GM23248 (cell line): ENCODE measurements around the gene RAD51B. TPM values are rescaled to one million over a fixed set of nuclear protein-coding genes. Genes with fewer than 3 reads are reported as not detected.
A peak's percentile ranks its signal among the peaks of the same experiment; 100 is the strongest.

ENCODE experiments used
- DNase-seq: peaks from one replicate; pipeline ENCODE4 v3.0.0-alpha.2; 2015
- H2AFZ ChIP-seq: fragments of 200-600 bp; sonication (generic); 2 replicates; pipeline ENCODE4 v1.6.1; 2016; ENCODE audit warnings: antibody characterized with exemption
- H3F3A ChIP-seq: fragments of 200-600 bp; sonication (generic); 2 replicates; pipeline ENCODE4 v1.6.1; 2016; ENCODE audit warnings: mild to moderate bottlenecking, antibody characterized with exemption, mixed run types; ENCODE audit not compliant: insufficient read depth
- H3K27ac ChIP-seq: fragments of 200-600 bp; sonication (generic); 2 replicates; pipeline ENCODE4 v1.5.1; 2016; ENCODE audit warnings: mild to moderate bottlenecking
- H3K27me3 ChIP-seq: fragments of 200-600 bp; sonication (generic); replicated peaks from 2 replicates; pipeline ENCODE4 v1.6.1; 2016; ENCODE audit warnings: mild to moderate bottlenecking; ENCODE audit not compliant: insufficient read depth
- H3K36me3 ChIP-seq: fragments of 200-600 bp; sonication (generic); 2 replicates; pipeline ENCODE4 v1.6.1; 2016; ENCODE audit warnings: low read depth, mild to moderate bottlenecking
- H3K4me1 ChIP-seq: fragments of 200-600 bp; sonication (generic); 2 replicates; pipeline ENCODE4 v1.6.1; 2016; ENCODE audit warnings: mild to moderate bottlenecking; ENCODE audit not compliant: insufficient read depth
- H3K4me2 ChIP-seq: fragments of 200-600 bp; sonication (generic); one replicate; pipeline ENCODE4 v1.6.1; 2016; ENCODE audit warnings: mild to moderate bottlenecking; ENCODE audit not compliant: unreplicated experiment
- H3K4me3 ChIP-seq: fragments of 200-600 bp; sonication (generic); 2 replicates; pipeline ENCODE4 v1.5.1; 2016; ENCODE audit warnings: mild to moderate bottlenecking
- H3K79me2 ChIP-seq: fragments of 200-600 bp; sonication (generic); 2 replicates; pipeline ENCODE4 v1.6.1; 2016; ENCODE audit warnings: mild to moderate bottlenecking; ENCODE audit not compliant: insufficient read depth
- H3K9ac ChIP-seq: fragments of 200-600 bp; sonication (generic); 2 replicates; pipeline ENCODE4 v1.6.1; 2016; ENCODE audit warnings: mild to moderate bottlenecking
- H3K9me2 ChIP-seq: fragments of 200-600 bp; sonication (generic); 2 replicates; pipeline ENCODE4 v1.6.1; 2016; ENCODE audit warnings: mixed run types, mild to moderate bottlenecking, moderate library complexity; ENCODE audit not compliant: insufficient read depth
- H3K9me3 ChIP-seq: fragments of 200-600 bp; sonication (generic); one replicate; pipeline ENCODE4 v1.6.1; 2017; ENCODE audit warnings: low read depth
- H4K20me1 ChIP-seq: fragments of 200-600 bp; sonication (generic); 2 replicates; pipeline ENCODE4 v1.6.0; 2016; ENCODE audit not compliant: insufficient read depth
- EZH2 ChIP-seq: fragments of 200-600 bp; sonication (generic); IDR thresholded peaks from 2 replicates; pipeline ENCODE4 v1.6.1; 2018; ENCODE audit warnings: antibody characterized with exemption, mild to moderate bottlenecking; ENCODE audit not compliant: insufficient read depth, poor library complexity, severe bottlenecking
- EZH2phosphoT487 ChIP-seq: fragments of 200-600 bp; sonication (generic); IDR thresholded peaks from 2 replicates; pipeline ENCODE4 v1.6.1; 2018; ENCODE audit warnings: antibody characterized with exemption, moderate library complexity, mild to moderate bottlenecking, low read depth; ENCODE audit not compliant: insufficient read depth
- WGBS, 2 experiments: methylation state at CpG; one replicate each; pipeline ENCODE4 v1.1.6; 2015 to 2017; ENCODE audit warnings: low lambda C conversion rate in 2 of 2, low coverage in 1 of 2; ENCODE audit errors: missing lambda C conversion rate in 2 of 2; 5-methylcytosine and 5-hydroxymethylcytosine counted together
- in situ Hi-C: fragments of 300-500 bp; cut with MboI; formaldehyde crosslinking; loops from 2 replicates; pipeline ENCODE4 v1.15.0; 2020
- polyA plus RNA-seq: library from polyadenylated mRNA; unstranded; fragments of >200 nt; fragmentation: Nextera tagmentation; extraction: Ambion mirVana; gene quantifications from 2 replicates; pipeline ENCODE4 v1.2.1, GENCODE V29; 2016
- total RNA-seq: library from RNA; depleted of rRNA; stranded (reverse); fragments of >200 nt; shearing (Covaris generic); gene quantifications from 2 replicates; pipeline ENCODE4 v1.2.3, GENCODE V29; 2014

Gene RAD51B
- total and polyA plus RNA-seq, 2 experiments from 2014 or later, result 4.0 to 8.8 TPM

- TF ChIP-seq EZH2phosphoT487, result no peak
- H2AFZ ChIP-seq, result no peak overlapping the region
- no peaks in the 10 kb centered on the region for H3K27me3 ChIP-seq
- no peak for DNase-seq
- no peak overlapping the region for H3K27ac ChIP-seq
- H4K20me1 ChIP-seq, result no peaks in the 10 kb centered on the region
- no peaks in the 10 kb centered on the region for H3K9me3 ChIP-seq
- no peaks in the 10 kb centered on the region for H3K36me3 ChIP-seq
- no peaks in the 10 kb centered on the region for H3K79me2 ChIP-seq
- 95% methylated on average over 4 of the region's 4 CpGs for WGBS, 2 experiments
- in situ Hi-C loops, result no loop called here
- H3F3A ChIP-seq, result peaks cover 8% of the 10 kb centered on the region; the same call in 1 of the 2 replicates
- H3K4me1 ChIP-seq, result peaks cover 14% of the 10 kb centered on the region
- H3K4me3 ChIP-seq, result no peak overlapping the region
- no peaks in the 10 kb centered on the region for H3K9me2 ChIP-seq
- H3K4me2 ChIP-seq, result no peak overlapping the region
- H3K9ac ChIP-seq, result no peak overlapping the region
Observed at GRCh38 chr14:68281497-68281896, 461.9 kb downstream of the RAD51B start.

DNA sequence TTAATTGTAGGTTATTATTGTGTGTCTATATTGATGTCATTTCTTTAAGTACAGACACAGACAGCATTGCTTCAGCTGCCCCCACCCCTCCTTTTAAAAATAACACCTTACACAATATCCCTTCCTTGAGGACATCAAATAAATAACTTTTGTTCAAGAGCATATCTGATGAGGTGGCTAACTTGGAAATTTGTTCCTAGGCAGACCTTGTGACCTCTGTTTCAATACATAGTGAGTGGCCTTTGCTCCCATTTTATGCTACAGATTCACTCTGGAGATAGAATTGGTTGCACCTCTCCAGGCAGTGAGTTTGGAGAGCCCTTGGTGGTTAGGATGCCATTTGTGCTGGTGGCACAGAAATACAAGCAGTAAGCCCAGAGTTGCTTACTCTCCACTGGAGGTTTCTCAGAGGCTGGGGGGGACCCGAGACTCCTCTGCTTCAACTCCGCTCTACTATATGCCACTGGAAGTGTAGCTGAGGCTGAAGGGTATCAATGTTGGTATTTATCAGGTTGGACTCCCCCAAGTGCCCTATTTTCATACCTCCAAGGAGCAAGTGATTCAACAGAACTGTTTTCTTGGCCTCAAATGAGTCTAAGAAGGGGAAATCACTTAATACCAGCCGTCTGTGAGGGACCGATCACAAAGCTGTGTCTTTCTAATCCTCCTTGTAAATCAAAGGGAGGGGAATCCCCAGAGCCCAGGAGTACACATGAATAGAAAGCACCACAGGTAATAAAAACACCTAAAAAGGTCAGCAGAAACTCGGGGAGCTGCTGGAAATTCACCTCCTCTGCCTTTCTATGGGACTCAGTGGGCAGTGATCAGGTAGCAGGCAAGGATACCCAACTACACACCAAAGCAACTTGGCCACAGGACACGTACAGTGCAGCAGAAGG is 463.1 kb downstream of the RAD51B start:
- Histone ChIP-seq H3K36me3 (no peaks in the 10 kb centered on the region), H3K9ac (no peak overlapping the region), H3K9me2 (no peaks in the 10 kb centered on the region), H3K4me1 (peaks cover 20% of the 10 kb centered on the region), H4K20me1 (no peaks in the 10 kb centered on the region), H3F3A (peaks cover 8% of the 10 kb centered on the region; the same call in 1 of the 2 replicates), H3K9me3 (no peaks in the 10 kb centered on the region), H3K27ac (no peak overlapping the region), H3K79me2 (no peaks in the 10 kb centered on the region), H3K4me3 (no peak overlapping the region), H3K27me3 (no peaks in the 10 kb centered on the region), H3K4me2 (no peak overlapping the region), H2AFZ (no peak overlapping the region)
- TF ChIP-seq EZH2phosphoT487, result no peak
- no peak for TF ChIP-seq EZH2
- DNase-seq, result no peak
- in situ Hi-C loops, result no loop called here
- 80 to 87% methylated on average over 6 of the region's 6 CpGs for WGBS, 2 experiments

DNA sequence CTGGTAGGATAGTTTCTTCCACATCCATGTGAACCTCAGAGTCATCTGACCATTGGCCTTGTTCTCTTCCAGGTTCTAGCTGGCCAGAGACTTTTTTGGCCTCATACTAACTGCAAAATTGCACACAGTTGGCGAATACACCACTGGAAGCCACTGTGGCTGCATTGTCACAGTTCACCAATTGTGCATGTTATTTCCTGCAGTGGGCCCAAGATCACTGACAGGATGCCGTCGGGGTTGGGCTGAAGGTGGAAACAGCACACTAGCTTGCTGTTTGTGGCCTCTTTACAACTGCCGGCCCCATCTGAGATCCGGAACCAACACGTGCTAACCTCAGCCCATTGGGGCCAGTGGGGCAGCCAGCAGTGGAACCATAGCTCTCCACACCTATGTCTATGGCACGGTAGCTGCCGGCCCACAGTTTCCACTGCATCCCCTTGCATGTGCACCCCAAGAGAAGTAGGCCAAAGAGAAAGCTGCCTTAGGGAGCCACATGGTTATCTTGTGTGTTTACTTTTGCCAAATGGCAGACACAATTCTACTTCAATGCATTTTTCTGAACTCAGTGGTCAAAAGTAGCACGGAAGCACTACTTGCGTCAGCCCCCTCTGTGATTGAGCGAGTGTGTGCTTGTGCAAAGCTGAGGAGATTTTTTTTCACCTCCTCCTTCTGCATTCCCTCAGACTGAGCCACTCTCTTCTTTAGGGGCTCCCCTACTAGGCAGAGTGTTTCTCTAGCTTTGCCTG is 464.0 kb downstream of the RAD51B start:
- H3K4me2 ChIP-seq, result no peak overlapping the region
- H4K20me1 ChIP-seq, result no peaks in the 10 kb centered on the region
- H3F3A ChIP-seq, result peaks cover 8% of the 10 kb centered on the region; the same call in 1 of the 2 replicates
- TF ChIP-seq EZH2phosphoT487 (no peak), EZH2 (no peak)
- DNase-seq, result no peak
- no peaks in the 10 kb centered on the region for H3K9me3 ChIP-seq
- in situ Hi-C loops, result no loop called here
- no peaks in the 10 kb centered on the region for H3K9me2 ChIP-seq
- H3K27ac ChIP-seq, result no peak overlapping the region
- no peak overlapping the region for H2AFZ ChIP-seq
- H3K36me3 ChIP-seq, result no peaks in the 10 kb centered on the region
- WGBS, 2 experiments, result 71 to 75% methylated on average over 11 of the region's 11 CpGs
- no peaks in the 10 kb centered on the region for H3K27me3 ChIP-seq
- H3K9ac ChIP-seq, result no peak overlapping the region
- no peaks in the 10 kb centered on the region for H3K79me2 ChIP-seq
- peaks cover 20% of the 10 kb centered on the region for H3K4me1 ChIP-seq
- no peak overlapping the region for H3K4me3 ChIP-seq

GRCh38 chr14:68284333-68284732 is 464.8 kb downstream of the RAD51B start:
- DNase-seq, result peak; percentile 3
- no peaks in the 10 kb centered on the region for H3K9me2 ChIP-seq
- no peaks in the 10 kb centered on the region for H3K27me3 ChIP-seq
- no peak overlapping the region for H3K4me2 ChIP-seq
- H3K9ac ChIP-seq, result no peak overlapping the region
- TF ChIP-seq EZH2, result no peak
- TF ChIP-seq EZH2phosphoT487, result no peak
- no peaks in the 10 kb centered on the region for H3K79me2 ChIP-seq
- in situ Hi-C loops, result no loop called here
- no peaks in the 10 kb centered on the region for H3K36me3 ChIP-seq
- H4K20me1 ChIP-seq, result no peaks in the 10 kb centered on the region
- H3K9me3 ChIP-seq, result no peaks in the 10 kb centered on the region
- H3K4me3 ChIP-seq, result no peak overlapping the region
- H3K4me1 ChIP-seq, result peaks cover 14% of the 10 kb centered on the region; the same call in 1 of the 2 replicates
- H3K27ac ChIP-seq, result no peak overlapping the region
- H2AFZ ChIP-seq, result no peak overlapping the region
- H3F3A ChIP-seq, result peaks cover under 1% of the 10 kb centered on the region; the same call in 1 of the 2 replicates
